Raji (cell line): ENCODE data around the gene EXOC4.

Source experiments
- POLR2A ChIP-seq: IDR thresholded peaks from 2 replicates; pipeline ENCODE4 v1.6.1; 2011; ENCODE audit warnings: low read depth, low read length, control low read depth; ENCODE audit not compliant: insufficient read depth

Gene EXOC4

DNA sequence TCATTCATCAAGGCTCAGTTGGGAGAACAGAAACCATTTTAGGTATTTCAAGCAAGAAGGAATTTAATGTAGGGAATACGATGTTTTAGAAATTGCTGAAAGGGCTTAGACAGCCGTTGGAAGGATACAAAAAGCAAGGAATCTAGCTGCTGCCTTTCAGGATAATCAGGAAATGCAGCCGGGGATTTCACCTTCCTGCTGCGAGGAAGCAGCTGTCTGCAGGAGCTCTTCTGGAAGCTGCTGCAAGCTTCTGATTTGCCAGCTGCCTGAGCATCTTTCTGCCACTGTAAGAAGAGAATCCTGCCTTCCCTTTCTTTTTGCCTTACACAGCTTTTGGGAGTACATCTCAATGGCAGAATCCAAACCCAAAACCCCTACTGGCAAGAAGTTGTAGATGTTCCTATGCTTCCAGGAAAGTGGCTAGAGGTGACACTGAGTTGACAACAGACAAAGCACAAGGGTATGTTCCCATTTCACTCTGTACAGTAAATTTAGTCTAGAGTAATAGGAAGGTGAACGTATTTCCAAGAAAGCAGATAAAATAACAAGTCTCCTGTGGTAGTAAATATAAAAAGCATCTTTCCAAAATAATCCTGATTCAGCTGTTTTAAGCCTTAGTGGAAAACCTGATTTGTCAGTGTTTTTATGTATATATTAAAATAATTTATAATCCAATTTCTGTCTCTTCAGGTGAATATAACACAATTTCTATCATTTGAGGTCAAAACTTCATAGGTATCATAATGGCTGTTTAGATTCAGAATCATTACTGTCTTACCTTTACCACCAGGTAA is 725.8 kb downstream of the EXOC4 start:
- no peak for TF ChIP-seq POLR2A

- TF ChIP-seq POLR2A, result no peak
Measured at GRCh38 chr7:133980804-133981203, 727.9 kb downstream of the EXOC4 start.

DNA sequence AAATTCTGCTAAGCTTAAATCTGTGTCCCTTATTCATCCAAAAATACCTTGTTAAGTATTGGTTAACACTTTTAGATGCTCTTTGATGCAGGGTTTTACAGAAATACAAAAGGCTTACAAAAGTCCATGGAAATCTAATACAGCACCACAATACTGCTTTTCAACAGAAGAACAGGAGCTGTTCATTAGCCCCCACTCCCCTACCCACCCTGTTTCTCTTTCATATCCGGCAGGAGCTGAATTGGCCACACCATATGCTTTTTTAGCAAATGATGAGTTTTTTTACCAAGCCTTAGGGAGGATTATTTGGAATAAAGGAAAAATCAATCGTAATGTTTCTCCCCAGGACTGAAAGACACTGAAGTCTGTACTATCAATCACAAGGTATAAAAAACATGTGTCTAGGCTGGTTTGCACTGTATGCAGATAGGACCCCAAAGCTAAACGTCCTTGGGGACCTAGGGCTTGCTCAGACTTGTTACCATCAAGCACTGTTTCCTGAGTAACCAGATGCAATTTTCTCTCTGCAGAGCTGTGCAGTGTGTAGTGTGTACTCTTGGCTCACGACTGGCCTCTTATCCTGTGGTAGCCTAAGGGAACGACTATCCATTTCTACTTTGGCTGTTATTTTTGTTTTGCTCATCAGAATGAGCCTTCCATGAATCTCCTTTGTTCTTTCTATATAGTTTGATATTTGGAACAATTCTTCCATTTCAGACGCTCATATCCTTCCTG is 731.0 kb downstream of the EXOC4 start:
- TF ChIP-seq POLR2A, result no peak

DNA sequence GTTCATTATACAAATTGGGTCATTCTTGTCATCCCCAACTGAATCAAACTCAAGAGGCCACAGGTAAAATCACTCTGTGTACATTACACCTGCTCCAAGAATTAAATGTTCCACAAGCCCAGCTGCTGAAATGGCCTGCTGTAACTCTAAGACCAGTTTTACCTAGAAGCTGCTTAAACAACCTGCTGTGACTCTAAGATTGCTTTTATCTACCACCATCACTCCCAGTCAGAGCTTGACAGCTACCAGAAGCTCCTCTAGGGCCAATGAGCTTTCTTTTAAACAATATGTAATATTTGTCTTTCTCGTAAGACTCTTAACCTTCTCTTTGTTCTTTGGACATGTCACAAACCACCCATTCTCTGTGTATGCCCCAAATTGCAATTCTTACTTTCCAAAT is 732.4 kb downstream of the EXOC4 start:
- no peak for TF ChIP-seq POLR2A

GRCh38 chr7:133987582-133987981 is 734.7 kb downstream of the EXOC4 start:
- no peak for TF ChIP-seq POLR2A

DNA sequence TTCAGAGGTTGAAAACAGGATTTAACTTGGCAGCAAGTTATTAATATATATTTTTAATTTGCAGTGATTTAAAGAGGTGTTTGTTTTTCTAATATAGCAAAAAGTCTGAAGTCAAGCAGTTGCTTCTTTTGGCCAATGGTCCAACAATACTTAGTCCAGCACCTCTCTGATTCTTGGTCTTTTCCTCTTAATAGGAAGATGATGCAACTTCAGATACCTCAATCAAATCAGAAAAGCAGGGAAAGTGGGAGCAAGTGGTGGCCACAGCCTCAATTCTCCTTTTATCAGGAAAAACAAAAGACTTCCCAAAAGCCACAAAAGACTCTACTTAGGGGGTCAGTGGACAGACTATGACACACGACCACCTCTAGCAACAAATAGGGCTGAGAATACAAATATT is 740.7 kb downstream of the EXOC4 start:
- no peak for TF ChIP-seq POLR2A

DNA sequence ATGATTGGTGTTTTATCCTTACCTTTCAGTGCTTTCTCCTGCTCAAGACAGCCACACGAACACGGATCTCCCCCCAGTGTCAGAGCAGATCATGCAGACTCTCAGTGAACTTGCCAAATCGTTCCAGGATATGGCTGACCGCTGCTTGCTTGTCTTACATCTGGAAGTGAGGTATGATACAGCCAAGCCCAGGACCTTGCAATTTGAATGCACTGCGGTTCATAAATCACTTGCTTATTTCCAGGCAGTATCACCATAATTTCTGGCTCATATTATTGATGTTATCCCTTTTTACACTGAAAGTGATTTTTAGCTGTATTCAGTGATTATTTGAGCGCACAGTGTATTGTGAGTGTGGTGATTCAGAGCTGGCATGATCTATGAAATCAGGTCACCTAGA is 744.6 kb downstream of the EXOC4 start:
- TF ChIP-seq POLR2A, result no peak

DNA sequence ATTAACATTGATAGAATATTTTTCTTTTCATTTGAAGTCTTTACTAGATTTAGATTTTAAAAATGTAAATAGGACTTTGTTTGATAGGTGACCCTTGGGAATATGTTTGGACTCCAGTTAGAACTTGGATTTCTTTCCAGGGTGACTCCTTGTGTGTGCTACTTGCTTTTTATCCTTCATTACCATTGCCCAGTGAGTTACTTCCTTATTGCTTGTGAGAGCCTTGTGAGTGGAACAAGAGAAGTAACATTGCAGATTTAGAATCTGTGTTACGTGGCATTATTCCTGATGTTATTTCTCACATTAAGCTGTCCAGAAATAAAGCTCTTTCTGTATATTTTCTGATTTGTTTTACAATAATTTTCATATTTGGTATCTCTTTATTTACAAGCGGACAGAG is 746.3 kb downstream of the EXOC4 start:
- no peak for TF ChIP-seq POLR2A

GRCh38 chr7:134004829-134005505 is 752.1 kb downstream of the EXOC4 start:
- no peak for TF ChIP-seq POLR2A

GRCh38 chr7:134009314-134010110 is 756.6 kb downstream of the EXOC4 start:
- TF ChIP-seq POLR2A, result no peak

GRCh38 chr7:134013249-134013648 is 760.4 kb downstream of the EXOC4 start:
- TF ChIP-seq POLR2A, result no peak

DNA sequence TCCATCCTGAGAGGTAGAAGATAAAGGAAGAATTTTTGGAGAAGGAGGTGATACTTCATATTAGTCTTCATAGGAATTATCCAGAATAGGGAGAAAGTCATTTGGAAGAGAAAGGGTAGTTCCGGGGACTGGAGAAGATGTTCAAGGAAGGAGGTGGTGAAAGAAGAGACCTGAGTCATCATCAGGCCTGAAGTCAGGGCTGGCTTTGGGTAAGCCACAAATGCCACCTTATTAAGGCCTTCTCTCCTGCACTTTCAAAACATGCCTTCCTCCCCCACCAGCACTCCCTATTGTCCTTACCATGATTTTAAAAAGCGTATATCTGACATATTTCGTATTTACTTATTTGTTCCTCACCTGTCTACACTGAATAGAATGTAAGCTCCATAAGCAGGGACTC is 762.1 kb downstream of the EXOC4 start:
- TF ChIP-seq POLR2A, result no peak

DNA sequence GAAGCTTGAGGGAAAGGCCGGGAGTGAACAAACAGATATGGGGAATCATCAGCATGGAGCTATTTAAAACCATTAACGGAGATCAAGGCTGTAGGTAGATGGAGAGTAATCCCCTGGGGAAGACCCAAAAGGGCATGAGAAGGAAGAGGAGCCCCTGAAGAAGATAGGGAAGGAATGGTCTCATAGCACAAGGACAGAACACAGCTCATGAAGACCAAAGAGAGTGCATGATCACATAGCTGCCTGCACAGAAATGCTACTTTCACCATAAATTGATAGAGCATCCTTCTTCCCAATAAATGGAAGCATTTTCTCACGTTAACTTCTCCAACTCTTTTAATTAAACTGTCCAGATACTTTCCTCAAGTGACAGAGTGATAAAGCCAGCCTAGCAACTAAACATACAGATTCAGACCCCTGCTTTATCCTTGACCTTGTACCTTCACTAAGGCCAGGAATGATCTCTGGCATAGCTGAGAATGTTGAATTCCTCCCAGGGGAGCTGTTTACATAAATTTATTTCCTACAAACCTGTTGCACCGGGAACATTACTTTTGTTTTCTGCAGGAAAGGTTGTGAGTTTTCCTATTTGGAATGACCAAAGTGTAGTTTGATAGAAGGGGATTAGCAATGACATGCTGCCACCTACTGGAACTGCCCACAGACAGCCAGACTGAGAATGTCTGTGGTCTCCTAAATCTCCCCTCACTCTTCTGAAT is 763.5 kb downstream of the EXOC4 start:
- no peak for TF ChIP-seq POLR2A

DNA sequence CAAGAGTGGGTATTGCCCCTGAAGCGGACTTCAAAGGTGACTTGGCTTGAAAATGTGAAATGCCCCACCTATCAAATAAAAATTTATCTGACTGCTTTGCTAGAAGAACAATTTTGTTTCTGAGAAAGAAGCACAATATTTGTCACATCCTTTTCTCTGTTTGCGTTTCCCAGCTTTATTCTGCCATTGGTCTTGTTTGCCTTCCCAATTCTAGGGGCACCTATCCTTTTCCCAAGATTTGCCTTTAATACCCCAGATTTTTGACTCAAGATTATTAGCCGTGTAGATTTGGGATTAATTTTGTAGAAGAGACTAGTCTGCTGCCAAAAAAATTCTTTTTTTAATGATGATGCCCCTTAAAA is 764.0 kb downstream of the EXOC4 start:
- TF ChIP-seq POLR2A, result no peak

DNA sequence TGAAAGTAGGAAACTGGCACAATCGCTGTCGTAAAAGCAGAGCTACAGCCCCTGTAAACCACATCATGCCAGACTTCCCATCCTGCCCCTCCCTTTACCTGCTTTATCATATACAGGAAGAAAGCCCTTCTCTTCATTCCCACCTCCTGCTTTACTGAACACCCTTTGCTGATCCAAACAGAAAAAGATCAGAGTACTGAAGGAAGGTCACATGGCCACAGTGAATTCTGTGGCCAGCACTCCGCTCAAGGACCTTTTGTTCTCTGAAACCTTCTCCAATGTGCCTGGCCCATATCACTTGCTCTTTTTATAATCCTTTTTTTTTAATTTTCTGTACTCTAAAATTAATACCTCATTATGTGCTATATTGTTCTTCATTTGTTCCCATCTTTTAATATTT is 765.4 kb downstream of the EXOC4 start:
- TF ChIP-seq POLR2A, result no peak
